Measurements from ENCODE around the gene PTH1R.

The PTH1R gene

GRCh38 chr3:46913644-46914043 is 36.1 kb downstream of the PTH1R start:
- no peak for DNase-seq
- Histone ChIP-seq H3K79me1 (replicated peaks; ENCODE audit: low read length, poor library complexity, severe bottlenecking) (peaks cover 1% of the 10 kb centered on the region), H2BK12ac (ENCODE audit: low read length in 2 of 2) (no peak overlapping the region), H3K4ac (ENCODE audit: low read depth in 1 of 2, low read length in 2 of 2) (peak overlapping the region in 1 of 2 experiments; percentile 16), H4K8ac (ENCODE audit: low read length) (no peak overlapping the region), H3K4me1 (ENCODE audit: control insufficient read depth, insufficient read depth, low read depth, low read length) (peaks cover 14% of the 10 kb centered on the region), H3K9me3 (ENCODE audit: control insufficient read depth, low read length) (peaks cover 15% of the 10 kb centered on the region), H3K27me3 (ENCODE audit: control insufficient read depth in 1 of 2, insufficient read depth in 1 of 2, low read length in 2 of 2) (no peaks in the 10 kb centered on the region), H3K4me2 (ENCODE audit: low read length, poor library complexity, severe bottlenecking) (no peak overlapping the region), H3K23ac (ENCODE audit: low read length in 2 of 2) (no peak overlapping the region), H3K27ac (ENCODE audit: low read length, poor library complexity, severe bottlenecking) (no peak overlapping the region), H3K36me3 (ENCODE audit: control insufficient read depth in 1 of 2, insufficient read depth in 2 of 2, low read depth in 1 of 2, low read length in 2 of 2) (peaks cover 8 to 34% of the 10 kb centered on the region in 2 experiments), H3K4me3 (ENCODE audit: insufficient read depth in 1 of 2, low read depth in 1 of 2, low read length in 2 of 2) (no peak overlapping the region), H2BK120ac (ENCODE audit: low read depth, low read length) (no peak overlapping the region), H2BK15ac (ENCODE audit: low read depth, poor library complexity, severe bottlenecking) (no peak overlapping the region), H3K9ac (ENCODE audit: low read length) (no peak overlapping the region), H2AFZ (ENCODE audit: low read depth, low read length) (no peak overlapping the region), H3K14ac (ENCODE audit: low read length in 2 of 2) (no peak overlapping the region), H2AK5ac (ENCODE audit: low read length, severe bottlenecking) (no peak overlapping the region), H3K18ac (ENCODE audit: low read depth in 1 of 2, low read length in 2 of 2) (no peak overlapping the region), H4K91ac (ENCODE audit: low read length) (peak overlapping the region; percentile 34), H2BK5ac (ENCODE audit: low read depth, low read length, poor library complexity, severe bottlenecking) (no peak overlapping the region)
- WGBS: 81% methylated on average over 8 of the region's 8 CpGs

- no peak overlapping the region for H2AK5ac ChIP-seq (ENCODE audit: low read length, severe bottlenecking)
- H2AFZ ChIP-seq (ENCODE audit: low read depth, low read length): no peak overlapping the region
- no peaks in the 10 kb centered on the region for H3K27me3 ChIP-seq (ENCODE audit: control insufficient read depth in 1 of 2, insufficient read depth in 1 of 2, low read length in 2 of 2)
- no peak overlapping the region for H3K9ac ChIP-seq (ENCODE audit: low read length)
- no peak overlapping the region for H4K91ac ChIP-seq (ENCODE audit: low read length)
- no peak overlapping the region for H3K23ac ChIP-seq (ENCODE audit: low read length in 2 of 2)
- peaks cover 4% of the 10 kb centered on the region for H3K79me1 ChIP-seq (replicated peaks; ENCODE audit: low read length, poor library complexity, severe bottlenecking)
- H2BK120ac ChIP-seq (ENCODE audit: low read depth, low read length): no peak overlapping the region
- no peak overlapping the region for H2BK12ac ChIP-seq (ENCODE audit: low read length in 2 of 2)
- no peak overlapping the region for H2BK15ac ChIP-seq (ENCODE audit: low read depth, poor library complexity, severe bottlenecking)
- H3K4me3 ChIP-seq (ENCODE audit: insufficient read depth in 1 of 2, low read depth in 1 of 2, low read length in 2 of 2): no peak overlapping the region
- no peak overlapping the region for H4K8ac ChIP-seq (ENCODE audit: low read length)
- H3K27ac ChIP-seq (ENCODE audit: low read length, poor library complexity, severe bottlenecking): no peak overlapping the region
- no peak overlapping the region for H3K18ac ChIP-seq (ENCODE audit: low read depth in 1 of 2, low read length in 2 of 2)
- H3K9me3 ChIP-seq (ENCODE audit: control insufficient read depth, low read length): peaks cover 15% of the 10 kb centered on the region
- WGBS: 95% methylated on average over 6 of the region's 7 CpGs
- H3K4me2 ChIP-seq (ENCODE audit: low read length, poor library complexity, severe bottlenecking): no peak overlapping the region
- no peak overlapping the region for H2BK5ac ChIP-seq (ENCODE audit: low read depth, low read length, poor library complexity, severe bottlenecking)
- no peak overlapping the region for H3K14ac ChIP-seq (ENCODE audit: low read length in 2 of 2)
- H3K4ac ChIP-seq (ENCODE audit: low read depth in 1 of 2, low read length in 2 of 2): no peak overlapping the region
- H3K4me1 ChIP-seq (ENCODE audit: control insufficient read depth, insufficient read depth, low read depth, low read length): peaks cover 8% of the 10 kb centered on the region
- H3K36me3 ChIP-seq (ENCODE audit: control insufficient read depth in 1 of 2, insufficient read depth in 2 of 2, low read depth in 1 of 2, low read length in 2 of 2): peaks cover 14 to 46% of the 10 kb centered on the region in 2 experiments
- DNase-seq: no peak
Observed at GRCh38 chr3:46914849-46915248, 37.3 kb downstream of the PTH1R start.

- H3K9me3 ChIP-seq (ENCODE audit: control insufficient read depth, low read length): peaks cover 15% of the 10 kb centered on the region
- no peak overlapping the region for H2AFZ ChIP-seq (ENCODE audit: low read depth, low read length)
- WGBS: 98% methylated on average over 8 of the region's 8 CpGs
- no peak overlapping the region for H3K4me3 ChIP-seq (ENCODE audit: insufficient read depth in 1 of 2, low read depth in 1 of 2, low read length in 2 of 2)
- no peak overlapping the region for H4K91ac ChIP-seq (ENCODE audit: low read length)
- peak overlapping the region; percentile 39 for H4K8ac ChIP-seq (ENCODE audit: low read length)
- no peak overlapping the region for H2BK5ac ChIP-seq (ENCODE audit: low read depth, low read length, poor library complexity, severe bottlenecking)
- no peak overlapping the region for H3K27ac ChIP-seq (ENCODE audit: low read length, poor library complexity, severe bottlenecking)
- peaks cover 16 to 51% of the 10 kb centered on the region in 2 experiments for H3K36me3 ChIP-seq (ENCODE audit: control insufficient read depth in 1 of 2, insufficient read depth in 2 of 2, low read depth in 1 of 2, low read length in 2 of 2)
- no peak overlapping the region for H3K9ac ChIP-seq (ENCODE audit: low read length)
- no peaks in the 10 kb centered on the region for H3K27me3 ChIP-seq (ENCODE audit: control insufficient read depth in 1 of 2, insufficient read depth in 1 of 2, low read length in 2 of 2)
- H3K14ac ChIP-seq (ENCODE audit: low read length in 2 of 2): no peak overlapping the region
- DNase-seq: no peak
- no peak overlapping the region for H2BK12ac ChIP-seq (ENCODE audit: low read length in 2 of 2)
- H3K4me2 ChIP-seq (ENCODE audit: low read length, poor library complexity, severe bottlenecking): no peak overlapping the region
- no peak overlapping the region for H2BK120ac ChIP-seq (ENCODE audit: low read depth, low read length)
- no peak overlapping the region for H3K4ac ChIP-seq (ENCODE audit: low read depth in 1 of 2, low read length in 2 of 2)
- H3K79me1 ChIP-seq (replicated peaks; ENCODE audit: low read length, poor library complexity, severe bottlenecking): peaks cover 5% of the 10 kb centered on the region
- H3K18ac ChIP-seq (ENCODE audit: low read depth in 1 of 2, low read length in 2 of 2): no peak overlapping the region
- H2AK5ac ChIP-seq (ENCODE audit: low read length, severe bottlenecking): no peak overlapping the region
- H2BK15ac ChIP-seq (ENCODE audit: low read depth, poor library complexity, severe bottlenecking): no peak overlapping the region
- peaks cover 5% of the 10 kb centered on the region for H3K4me1 ChIP-seq (ENCODE audit: control insufficient read depth, insufficient read depth, low read depth, low read length)
- no peak overlapping the region for H3K23ac ChIP-seq (ENCODE audit: low read length in 2 of 2)
Observed at GRCh38 chr3:46915297-46915822, 37.8 kb downstream of the PTH1R start.

- no peak overlapping the region for H2BK15ac ChIP-seq (ENCODE audit: low read depth, poor library complexity, severe bottlenecking)
- H4K8ac ChIP-seq (ENCODE audit: low read length): no peak overlapping the region
- no peak overlapping the region for H2AK5ac ChIP-seq (ENCODE audit: low read length, severe bottlenecking)
- no peak overlapping the region for H2AFZ ChIP-seq (ENCODE audit: low read depth, low read length)
- no peak overlapping the region for H3K4ac ChIP-seq (ENCODE audit: low read depth in 1 of 2, low read length in 2 of 2)
- peaks cover 5% of the 10 kb centered on the region for H3K4me1 ChIP-seq (ENCODE audit: control insufficient read depth, insufficient read depth, low read depth, low read length)
- no peak overlapping the region for H2BK5ac ChIP-seq (ENCODE audit: low read depth, low read length, poor library complexity, severe bottlenecking)
- no peak overlapping the region for H3K23ac ChIP-seq (ENCODE audit: low read length in 2 of 2)
- no peak overlapping the region for H2BK120ac ChIP-seq (ENCODE audit: low read depth, low read length)
- H3K9me3 ChIP-seq (ENCODE audit: control insufficient read depth, low read length): peaks cover 15% of the 10 kb centered on the region
- peaks cover 25 to 60% of the 10 kb centered on the region in 2 experiments for H3K36me3 ChIP-seq (ENCODE audit: control insufficient read depth in 1 of 2, insufficient read depth in 2 of 2, low read depth in 1 of 2, low read length in 2 of 2)
- no peaks in the 10 kb centered on the region for H3K27me3 ChIP-seq (ENCODE audit: control insufficient read depth in 1 of 2, insufficient read depth in 1 of 2, low read length in 2 of 2)
- H3K18ac ChIP-seq (ENCODE audit: low read depth in 1 of 2, low read length in 2 of 2): no peak overlapping the region
- no peak overlapping the region for H3K14ac ChIP-seq (ENCODE audit: low read length in 2 of 2)
- no peak overlapping the region for H3K27ac ChIP-seq (ENCODE audit: low read length, poor library complexity, severe bottlenecking)
- no peak overlapping the region for H3K4me3 ChIP-seq (ENCODE audit: insufficient read depth in 1 of 2, low read depth in 1 of 2, low read length in 2 of 2)
- H3K9ac ChIP-seq (ENCODE audit: low read length): no peak overlapping the region
- H3K4me2 ChIP-seq (ENCODE audit: low read length, poor library complexity, severe bottlenecking): no peak overlapping the region
- 21% methylated on average over 1 of the region's 1 CpG for WGBS
- no peak overlapping the region for H2BK12ac ChIP-seq (ENCODE audit: low read length in 2 of 2)
- no peak overlapping the region for H4K91ac ChIP-seq (ENCODE audit: low read length)
- DNase-seq: peak; percentile 45
- peaks cover 13% of the 10 kb centered on the region for H3K79me1 ChIP-seq (replicated peaks; ENCODE audit: low read length, poor library complexity, severe bottlenecking)
Observed at GRCh38 chr3:46916278-46916677, 38.8 kb downstream of the PTH1R start.

Data from mesenchymal stem cell (in vitro differentiated cells and primary cell).